COLO668 (cell line): ENCODE results near the gene KIRREL3.
A peak's percentile ranks its signal among the peaks of the same experiment; 100 is the strongest.

Source experiments
- DNase-seq: peaks from one replicate; lab custom pipeline; 2025; ENCODE audit not compliant: unreplicated experiment; lab: John Stamatoyannopoulos, UW

KIRREL3 gene

DNA sequence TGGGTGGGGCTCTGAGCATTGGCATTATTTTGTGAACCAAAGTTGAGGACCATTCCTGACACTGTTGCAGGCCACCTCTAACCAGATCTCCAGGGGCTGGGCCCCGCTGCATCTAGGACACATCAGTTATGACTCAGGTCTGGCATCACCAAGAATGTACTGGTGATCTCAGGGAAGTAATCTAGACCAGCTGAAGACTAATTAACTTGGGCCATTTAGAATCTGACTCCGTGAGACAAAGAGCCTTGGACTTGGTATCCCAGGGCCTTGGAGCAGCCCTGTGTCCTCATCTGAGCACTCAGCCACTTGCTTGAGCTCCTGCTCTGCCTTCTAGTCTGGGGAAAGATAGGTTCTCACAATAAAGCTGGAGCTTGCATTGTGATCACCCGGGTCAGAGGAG is 200.6 kb downstream of the KIRREL3 start:
- DNase-seq, result no peak

DNA sequence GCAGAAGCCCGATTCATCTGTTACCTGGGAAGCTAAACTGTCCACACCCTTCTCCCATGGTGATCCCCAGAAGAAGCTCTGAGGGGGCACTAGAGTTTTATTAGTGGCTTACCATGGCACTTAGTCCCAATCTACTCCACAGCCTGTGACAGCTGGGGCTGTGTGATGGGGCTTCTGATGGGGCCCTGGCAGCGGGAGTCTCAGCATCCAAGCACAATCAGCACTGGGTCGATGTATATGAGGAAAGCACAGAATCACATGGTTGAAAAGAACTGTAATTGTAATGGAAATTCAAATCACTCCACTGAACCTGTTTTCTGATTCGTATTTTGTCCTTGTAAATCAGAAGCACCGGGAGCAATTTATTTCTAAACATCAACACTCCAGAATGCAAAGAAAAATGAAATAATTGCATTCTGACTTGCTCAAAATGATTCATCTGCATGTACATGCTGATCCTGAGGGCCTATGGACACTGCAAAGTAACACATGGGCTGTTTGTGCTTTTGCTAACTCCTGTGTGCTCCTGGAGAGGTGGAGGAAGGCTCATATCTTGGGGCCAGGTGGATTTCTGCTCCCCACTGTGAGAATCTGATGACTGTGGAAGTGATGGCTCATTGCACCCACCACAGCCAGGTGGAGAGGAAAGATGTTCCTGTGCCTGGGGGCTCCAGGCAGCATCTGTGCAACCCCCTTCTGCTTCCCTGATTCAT is 203.0 kb downstream of the KIRREL3 start:
- no peak for DNase-seq

- DNase-seq, result no peak
These were observed 207.0 kb downstream of the KIRREL3 start for GRCh38 chr11:126793596-126793995.

DNA sequence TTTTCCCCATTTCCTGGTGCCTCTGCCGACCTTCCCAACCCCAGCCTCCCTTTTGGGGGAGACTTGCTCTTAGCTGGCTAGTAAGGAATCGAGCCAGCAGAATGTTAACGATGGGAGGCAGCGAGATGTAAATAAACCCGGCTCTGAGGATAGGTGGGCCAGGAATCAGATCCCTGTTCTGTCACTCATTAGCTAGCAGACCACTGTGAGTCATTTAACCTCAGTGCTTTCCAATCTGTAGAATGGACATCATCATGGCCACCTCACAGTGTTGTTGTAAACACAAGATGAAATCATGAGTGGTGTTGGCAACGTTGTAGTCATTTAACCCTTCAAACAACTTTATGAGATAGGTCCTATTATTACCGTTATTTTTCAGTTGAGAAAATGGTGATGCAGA is 208.6 kb downstream of the KIRREL3 start:
- no peak for DNase-seq

DNA sequence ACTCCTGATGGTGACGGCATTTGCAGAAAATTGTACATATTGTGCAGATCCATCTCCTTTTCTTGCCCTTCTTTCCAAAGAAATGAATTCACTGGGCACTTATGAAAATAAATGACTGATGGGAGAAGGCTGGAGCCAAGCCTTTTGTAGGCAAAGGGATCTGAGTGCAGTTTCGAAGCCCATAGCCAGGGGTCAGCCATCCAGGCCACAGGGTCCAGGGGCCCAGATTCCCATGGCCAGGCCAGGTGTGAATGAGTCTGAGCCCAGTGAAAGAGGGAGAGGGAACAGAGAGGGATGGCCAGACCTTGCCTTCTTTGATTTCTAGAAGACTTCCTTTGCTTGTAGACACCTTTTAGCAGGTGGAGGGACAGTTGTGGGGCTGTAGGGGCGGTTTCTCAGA is 209.1 kb downstream of the KIRREL3 start:
- no peak for DNase-seq

DNA sequence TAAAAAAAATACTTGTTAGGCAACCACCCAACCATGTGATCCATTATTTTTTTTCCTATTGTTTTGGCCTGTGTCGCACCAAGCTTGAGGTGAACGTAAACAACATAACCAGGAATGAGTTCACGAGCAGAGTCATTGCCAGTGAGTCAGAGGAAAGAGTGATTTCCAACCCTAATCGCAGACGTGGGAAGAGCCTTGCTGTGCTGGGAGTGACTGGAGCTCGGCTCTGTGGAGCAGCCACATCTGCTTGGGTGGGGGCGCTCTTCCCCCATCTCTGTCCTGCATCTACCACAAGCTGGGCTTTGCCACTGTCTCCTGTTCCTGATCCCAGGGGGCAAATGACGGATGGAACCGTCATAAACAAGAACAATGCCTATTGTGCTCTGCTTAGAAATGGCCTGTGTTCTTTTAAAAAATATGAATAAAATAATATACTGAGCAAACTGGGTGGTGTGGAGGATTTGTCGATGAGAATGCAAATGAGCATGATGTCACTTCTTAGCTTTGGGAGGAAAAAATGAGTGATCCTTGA is 210.0 kb downstream of the KIRREL3 start:
- no peak for DNase-seq

DNA sequence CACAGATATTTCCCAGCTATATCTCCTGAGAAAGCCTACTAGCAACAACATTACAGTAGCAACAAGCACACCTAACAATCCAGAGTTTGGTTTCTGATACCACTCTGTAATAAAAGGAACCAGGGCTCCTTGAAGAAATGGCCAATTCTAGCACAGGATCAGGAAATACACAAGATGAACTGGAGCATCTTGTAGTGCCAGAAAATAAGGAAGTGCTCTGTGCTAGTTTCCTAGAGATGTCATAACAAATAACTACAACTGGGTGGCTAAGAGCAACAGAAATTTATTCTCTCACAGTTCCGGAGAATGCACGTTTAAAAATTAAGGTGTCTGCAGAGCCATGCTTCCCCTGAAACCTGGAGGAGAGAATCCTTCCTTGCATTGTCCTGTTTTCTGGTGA is 217.8 kb downstream of the KIRREL3 start:
- no peak for DNase-seq

GRCh38 chr11:126781942-126782341 is 218.6 kb downstream of the KIRREL3 start:
- DNase-seq, result no peak

DNA sequence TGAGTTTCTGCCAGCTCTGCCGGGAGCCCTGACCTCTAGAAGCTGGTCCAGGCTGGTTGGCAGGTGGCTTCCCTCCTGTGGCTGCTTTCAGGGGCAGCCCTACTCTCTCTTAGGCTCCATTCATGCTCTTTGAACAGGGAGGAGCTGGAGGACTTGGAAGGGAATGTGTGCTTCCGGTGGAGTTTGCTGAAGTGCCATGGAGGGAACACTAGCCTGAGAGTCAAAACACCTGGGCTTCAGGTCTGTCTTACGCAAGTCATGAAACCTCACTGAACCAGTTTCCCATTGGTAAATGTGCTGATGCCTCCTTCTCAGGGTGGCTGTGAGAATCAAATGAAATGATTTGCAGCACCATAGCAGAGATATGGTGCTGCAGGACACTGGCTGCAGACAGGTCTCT is 224.5 kb downstream of the KIRREL3 start:
- no peak for DNase-seq

DNA sequence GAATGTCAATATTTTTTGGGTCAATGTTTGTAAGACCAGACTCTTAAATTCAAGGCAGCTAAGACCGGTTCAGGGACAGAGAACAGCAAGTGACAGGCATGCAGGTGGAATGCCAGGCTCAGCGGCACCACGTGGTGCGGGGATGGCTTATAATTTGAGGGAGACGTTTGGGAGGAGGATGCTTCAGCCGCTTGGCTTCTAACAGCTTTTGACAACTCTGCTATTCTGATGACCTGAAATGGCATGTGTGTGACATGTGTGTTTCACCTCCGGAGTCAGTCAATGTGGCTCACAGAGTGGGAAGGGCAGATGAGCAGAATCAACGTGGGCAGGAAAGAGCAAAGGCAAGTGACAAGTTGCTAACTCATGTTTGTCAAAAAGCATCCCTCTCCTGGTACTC is 228.3 kb downstream of the KIRREL3 start:
- no peak for DNase-seq

DNA sequence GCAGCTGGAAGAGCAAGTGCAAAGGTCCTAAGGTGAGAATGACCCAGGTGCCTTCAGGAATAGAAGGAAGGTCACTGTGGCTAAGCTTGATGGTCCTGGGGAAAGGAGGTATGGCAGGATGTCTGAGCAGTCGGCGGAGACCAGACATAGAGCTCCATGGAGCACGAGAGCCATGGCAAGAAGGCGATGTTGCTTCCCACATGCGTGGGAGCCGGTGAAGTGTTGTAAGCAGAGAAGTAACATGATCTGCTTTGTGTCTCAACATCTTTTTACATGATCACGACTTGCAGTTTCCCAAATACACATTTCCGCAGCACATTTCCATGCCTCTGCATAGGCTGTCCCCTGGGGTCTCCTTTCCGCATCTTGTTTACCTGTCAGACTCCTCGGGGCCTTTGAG is 231.9 kb downstream of the KIRREL3 start:
- no peak for DNase-seq

DNA sequence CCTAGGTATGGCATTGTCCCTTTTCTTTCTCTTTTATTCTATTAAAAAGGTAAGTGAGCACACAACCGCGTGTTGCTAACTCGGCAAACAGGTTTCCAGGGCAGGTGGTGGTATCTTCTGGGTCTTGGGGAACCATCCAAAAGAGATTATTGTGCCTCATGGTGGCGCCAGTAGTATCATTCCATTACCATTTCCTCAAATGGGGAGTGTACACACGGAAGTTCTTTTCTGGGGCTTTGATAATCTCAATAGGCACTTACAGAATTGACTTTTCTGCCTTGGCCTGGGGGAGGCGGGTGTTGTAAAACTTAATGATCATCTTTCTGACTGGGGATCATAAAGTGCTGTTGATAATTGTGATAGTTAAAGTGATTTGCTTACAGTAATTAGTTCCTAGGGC is 234.1 kb downstream of the KIRREL3 start:
- DNase-seq, result peak; percentile 33

DNA sequence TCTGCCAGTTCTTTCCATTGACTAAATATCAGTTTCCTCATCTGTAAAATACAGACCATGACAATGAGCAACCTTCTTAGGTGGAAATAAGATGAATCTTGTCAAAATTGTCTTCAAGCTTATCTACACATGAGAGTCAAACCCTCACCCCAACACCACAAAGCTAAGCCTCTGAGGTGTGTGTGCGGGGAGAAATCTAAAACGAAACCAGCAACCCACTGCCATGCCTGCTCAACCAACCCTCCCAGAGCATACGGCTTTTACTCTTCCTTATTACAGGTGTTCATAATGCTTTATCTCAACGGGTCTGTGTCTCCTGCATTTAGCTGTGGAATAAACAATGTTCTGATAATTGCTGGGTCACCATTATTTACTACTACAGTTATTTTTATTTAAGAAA is 235.4 kb downstream of the KIRREL3 start:
- no peak for DNase-seq

DNA sequence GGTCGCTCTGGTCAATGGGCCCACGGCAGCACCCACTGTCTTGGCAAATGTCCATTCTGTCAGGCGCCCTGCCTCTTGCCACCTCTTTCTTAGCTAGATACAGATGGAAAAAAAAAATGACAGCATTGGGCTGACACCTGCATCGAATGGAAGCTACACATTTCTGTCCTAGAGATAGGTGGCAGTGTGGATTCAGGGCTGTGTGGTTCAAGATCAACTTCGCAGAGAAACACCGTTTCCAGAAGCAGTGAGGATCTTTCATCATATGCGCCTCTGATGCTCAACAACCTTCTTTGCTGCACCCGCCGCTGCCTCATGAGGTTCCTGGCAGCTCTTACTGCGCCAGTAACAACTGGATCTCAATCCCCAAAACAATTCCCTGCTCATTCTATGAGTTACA is 236.3 kb downstream of the KIRREL3 start:
- peak; percentile 5 for DNase-seq

GRCh38 chr11:126756855-126757254 is 243.7 kb downstream of the KIRREL3 start:
- no peak for DNase-seq

DNA sequence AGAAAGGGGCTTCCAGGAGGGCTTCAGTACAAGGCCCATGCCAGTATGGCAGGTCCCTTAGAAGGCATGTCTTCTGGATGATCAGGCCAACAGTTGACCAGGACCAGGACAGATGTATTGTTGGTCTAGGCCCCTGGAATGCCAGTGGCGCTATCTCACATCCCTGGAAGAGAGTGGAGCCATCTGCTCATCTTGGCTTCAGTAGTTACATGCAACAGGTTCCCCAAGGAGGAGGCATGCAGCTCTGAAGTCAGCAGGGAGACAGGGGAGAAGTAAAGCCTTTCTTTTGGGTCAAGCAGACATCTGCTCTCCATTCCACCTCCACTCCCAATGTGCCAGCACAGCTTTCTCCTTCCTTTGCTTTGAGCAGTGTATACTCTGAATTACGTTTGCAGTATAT is 244.1 kb downstream of the KIRREL3 start:
- no peak for DNase-seq

DNA sequence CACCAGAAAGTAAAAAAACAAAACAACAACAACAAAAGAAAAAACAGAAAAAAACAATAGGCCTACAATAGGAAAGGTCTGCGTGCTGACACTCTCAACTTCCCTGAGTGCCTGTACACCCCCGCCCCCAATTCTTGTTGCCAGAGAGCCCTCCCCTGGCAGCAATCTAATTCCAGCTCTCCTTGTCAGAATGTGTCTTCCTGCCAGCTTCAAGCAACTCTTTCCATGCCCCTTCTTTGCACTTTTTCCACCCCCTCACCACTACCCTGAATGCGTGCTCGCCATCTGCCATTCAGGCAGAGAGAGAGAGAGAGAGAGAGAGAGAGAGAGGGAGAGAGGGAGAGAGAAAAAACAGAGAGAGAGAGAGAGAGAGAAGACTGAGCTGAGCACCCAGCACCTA is 245.0 kb downstream of the KIRREL3 start:
- no peak for DNase-seq

DNA sequence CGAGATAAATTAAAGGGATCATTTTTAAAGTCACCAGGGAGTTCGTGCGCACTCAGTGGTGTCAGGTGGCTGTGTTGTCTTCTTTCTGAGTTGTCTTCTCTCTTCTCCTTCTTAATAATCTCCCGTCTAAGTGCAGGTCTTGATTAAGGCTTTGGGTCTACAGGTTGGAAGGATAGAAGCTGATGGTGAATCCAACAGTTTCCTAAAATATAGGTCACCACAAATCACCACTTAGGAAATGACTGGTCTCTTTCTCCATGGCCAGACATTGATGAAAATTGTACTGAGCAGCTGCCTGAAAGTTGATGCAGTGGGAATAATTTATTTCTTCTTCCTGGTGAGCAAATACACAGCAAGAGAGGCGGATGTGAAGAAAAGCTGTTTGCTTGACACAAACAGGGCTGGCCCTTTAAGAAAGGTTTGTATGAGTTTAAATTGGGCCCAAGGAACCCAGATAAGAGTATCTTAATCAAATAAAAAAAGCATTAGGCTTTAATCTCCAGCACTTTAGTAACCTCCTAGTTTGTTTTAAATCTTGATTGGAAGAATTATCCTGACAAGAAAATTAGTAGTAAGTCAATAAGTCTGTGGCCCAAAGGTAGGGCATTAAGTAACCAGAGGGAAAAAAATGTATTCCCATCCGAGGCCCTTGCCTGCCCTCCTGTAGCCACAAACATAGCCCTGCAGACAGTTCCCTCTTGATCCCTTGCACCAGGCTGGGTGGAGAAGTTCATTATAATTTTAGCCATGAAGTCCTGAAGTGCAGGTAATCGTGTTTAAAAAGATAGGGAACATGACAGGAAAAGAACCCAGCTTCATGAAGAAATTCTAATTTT is 245.8 kb downstream of the KIRREL3 start:
- no peak for DNase-seq

GRCh38 chr11:126753990-126754389 is 246.6 kb downstream of the KIRREL3 start:
- DNase-seq, result no peak

GRCh38 chr11:126751242-126751641 is 249.3 kb downstream of the KIRREL3 start:
- no peak for DNase-seq

GRCh38 chr11:126748793-126749192 is 251.8 kb downstream of the KIRREL3 start:
- DNase-seq, result no peak

DNA sequence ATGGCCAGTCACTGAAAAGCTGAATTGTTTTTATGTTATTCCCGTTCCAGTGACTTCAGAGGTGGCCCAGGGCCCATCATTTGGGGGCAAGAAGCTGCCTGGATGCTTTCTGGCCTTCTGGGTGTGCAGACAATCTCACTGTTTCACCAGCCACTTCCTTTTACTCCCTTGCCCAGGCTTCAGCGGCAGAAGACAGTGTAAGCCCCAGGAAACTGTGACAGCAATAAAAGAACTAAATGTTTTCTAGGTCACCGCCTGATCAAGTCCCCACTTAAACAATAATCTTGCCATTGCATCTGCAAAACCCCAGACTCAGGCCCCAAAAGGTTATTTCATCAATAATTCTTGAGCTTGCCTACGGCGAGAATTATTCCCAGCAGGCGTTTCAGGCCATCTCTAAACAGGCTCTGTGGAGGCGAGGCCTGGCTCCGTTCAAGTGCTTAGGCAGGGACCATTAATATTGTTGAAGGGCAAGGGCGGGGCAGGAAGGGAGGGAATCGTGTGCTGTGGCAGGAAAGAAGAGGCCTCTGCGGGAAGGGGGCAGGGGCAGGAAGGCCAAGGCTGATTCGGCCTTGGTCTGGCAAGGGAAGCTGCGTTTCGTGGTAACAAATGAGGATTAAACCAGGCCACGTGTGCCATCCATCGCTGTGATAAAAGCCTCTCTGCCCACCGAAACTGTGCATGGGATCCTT is 252.3 kb downstream of the KIRREL3 start:
- peak; percentile 47 for DNase-seq
